GOT3 (cell line): ENCODE results near the gene TNIK.

Source experiments
- DNase-seq: peaks from one replicate; lab custom pipeline; 2025; ENCODE audit warnings: mixed read lengths; lab: John Stamatoyannopoulos, UW

The TNIK gene

DNA sequence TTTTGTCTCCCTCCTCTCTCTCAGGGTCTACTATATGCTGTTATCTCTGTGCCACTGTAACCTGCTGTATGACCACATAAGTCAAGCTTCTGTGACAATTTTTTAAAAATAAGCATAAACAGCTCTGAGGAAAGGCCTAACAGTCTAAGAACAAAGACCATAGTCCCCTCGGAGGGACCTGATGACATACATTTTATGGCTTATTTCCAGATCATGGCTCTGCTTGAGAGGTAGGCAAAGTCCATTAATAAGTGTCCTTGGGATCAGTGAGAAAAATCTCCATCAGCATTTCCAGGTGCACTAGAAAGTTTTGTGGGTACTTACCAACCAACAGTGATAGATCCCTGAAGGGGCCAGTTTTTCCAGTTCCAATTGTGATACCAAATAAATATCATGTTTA lies 123.8 kb downstream of the TNIK start:
- no peak for DNase-seq

DNA sequence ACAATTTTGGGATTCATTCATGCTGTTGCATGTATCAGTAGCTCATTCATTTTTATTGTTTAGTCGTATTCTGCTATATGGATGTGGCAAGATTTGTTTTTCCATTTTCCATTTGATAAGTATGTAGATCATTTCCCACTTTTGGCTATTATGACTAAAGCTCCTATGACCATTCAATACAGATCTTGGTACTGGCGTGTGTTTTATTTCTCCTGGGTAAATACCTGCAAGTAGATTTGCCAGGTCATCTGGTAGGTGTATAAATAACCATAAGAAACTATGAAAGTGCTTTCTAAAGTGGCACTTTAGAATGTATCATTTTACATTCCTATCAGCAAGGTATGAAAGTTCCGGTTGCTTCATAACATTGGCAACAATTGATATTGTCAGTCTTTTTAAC lies 124.6 kb downstream of the TNIK start:
- no peak for DNase-seq

GRCh38 chr3:171334465-171334811 lies 125.8 kb downstream of the TNIK start:
- DNase-seq = no peak

DNA sequence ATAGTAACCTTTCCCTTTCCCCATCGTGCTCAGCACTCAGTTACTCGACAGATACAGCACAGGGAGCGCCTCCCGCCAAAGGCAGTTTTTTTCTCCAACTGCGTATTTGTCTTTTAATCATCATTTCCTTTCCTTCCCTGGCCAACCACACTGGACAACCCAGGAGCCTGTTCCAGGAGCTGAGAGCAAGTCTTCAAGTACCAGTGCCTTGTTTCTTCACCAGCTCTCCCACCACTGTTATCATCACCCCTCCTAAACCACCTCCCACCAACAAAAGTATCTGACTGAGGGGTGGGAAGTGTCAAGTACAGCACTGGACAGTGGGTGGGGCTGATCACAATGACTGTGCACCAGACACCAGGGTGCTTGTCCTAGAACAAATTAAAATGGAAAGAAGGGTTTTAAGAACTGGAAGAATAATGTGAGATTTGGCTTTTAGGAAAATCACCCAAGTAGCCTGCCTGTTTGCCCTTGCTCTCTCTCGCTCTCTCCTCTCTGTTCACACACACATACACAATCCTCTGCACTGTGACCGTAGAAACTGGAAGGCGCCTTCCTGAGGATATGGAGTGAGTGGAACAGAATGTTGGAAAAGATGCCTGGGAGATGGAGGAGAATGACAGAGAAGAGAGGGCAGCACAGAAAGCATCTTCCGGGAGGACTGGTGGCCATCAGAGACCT lies 126.3 kb downstream of the TNIK start:
- no peak for DNase-seq

GRCh38 chr3:171330938-171331337 lies 129.3 kb downstream of the TNIK start:
- DNase-seq = no peak

DNA sequence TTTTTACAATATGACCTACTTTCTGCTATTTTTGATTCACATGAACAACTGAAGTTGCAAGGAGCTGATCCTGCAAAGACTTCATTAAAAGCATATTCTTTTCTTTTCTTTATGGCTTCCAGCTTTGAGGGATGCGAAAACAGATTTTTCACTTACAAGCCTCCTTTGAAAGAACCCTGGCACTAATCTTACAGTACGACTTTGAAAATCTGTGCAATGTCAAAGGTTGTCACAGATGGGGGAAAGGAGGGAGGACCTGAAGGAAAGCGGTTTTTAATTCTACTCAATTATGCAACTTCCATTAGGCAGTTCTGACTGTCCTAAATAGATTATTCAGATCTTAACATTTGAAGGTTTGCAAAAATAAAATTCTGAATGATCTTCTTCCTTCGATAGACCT lies 130.5 kb downstream of the TNIK start:
- no peak for DNase-seq

- DNase-seq = no peak
Observed at GRCh38 chr3:171328419-171329082, 131.7 kb downstream of the TNIK start.

GRCh38 chr3:171327441-171328174 lies 132.6 kb downstream of the TNIK start:
- no peak for DNase-seq

- DNase-seq = no peak
Observed at GRCh38 chr3:171326717-171327440, 133.3 kb downstream of the TNIK start.

DNA sequence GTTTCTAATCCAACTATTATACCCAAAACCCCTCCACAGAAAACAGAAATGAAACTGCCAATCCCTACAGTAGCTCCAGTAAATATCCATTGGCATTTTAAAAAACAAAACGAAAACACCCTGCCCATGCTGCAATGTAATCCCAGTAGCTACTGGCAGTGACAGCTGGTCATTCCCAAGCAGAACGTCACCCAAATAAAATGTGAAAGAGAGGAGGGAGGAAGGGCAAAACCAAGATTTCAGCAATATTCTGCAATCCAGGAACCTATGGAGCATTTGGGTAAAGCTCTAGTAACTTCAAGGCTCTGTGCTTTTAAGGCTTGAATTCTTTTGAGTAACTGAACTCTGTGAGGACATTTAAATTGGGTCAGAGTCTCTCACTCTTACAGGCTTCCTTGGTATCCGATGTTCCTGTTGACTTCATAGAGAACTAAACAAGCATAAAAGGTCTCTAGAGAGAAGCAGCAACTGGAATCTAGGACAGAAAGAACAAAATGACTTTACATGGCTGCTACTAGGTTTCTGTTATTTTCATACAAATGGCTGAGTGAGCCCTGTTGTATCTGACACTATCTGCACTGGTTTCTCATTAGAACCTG lies 136.2 kb downstream of the TNIK start:
- DNase-seq = no peak

DNA sequence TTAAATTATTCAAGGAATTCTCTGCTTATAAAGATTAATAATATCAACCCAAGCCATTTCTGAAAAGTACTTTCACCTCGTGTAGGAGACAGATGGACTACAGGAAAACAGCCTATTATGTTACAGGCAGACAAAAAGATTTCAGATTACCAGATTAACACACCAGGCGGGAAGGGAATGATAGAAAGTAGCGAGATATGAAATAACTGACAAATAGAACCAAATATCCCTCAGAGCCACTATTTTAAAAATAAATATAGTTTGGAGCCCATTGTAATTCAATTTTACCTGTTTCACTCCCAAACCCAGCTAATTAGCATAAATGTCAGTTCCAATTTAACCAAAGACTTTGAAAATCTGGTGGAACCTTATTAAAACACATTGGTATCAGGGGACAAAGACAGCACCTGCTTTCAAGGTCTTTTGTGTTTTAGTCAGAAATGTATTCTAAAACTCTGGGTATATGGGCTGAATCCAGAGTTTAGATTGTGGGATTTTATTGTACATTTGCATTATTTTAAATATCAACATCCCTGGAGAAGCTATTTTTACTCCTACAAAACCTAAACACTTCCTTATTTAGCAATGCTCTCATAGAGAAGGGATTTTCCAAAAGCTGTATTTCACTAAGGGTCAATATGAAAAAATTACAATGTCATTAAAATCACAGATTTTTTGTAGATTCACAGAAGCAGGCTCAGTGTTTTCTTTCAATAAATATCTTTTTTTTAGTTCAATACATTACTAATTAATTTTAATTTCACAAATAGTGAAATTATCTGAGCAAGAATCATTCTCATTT lies 138.4 kb downstream of the TNIK start:
- no peak for DNase-seq

GRCh38 chr3:171320750-171321558 lies 139.3 kb downstream of the TNIK start:
- no peak for DNase-seq

DNA sequence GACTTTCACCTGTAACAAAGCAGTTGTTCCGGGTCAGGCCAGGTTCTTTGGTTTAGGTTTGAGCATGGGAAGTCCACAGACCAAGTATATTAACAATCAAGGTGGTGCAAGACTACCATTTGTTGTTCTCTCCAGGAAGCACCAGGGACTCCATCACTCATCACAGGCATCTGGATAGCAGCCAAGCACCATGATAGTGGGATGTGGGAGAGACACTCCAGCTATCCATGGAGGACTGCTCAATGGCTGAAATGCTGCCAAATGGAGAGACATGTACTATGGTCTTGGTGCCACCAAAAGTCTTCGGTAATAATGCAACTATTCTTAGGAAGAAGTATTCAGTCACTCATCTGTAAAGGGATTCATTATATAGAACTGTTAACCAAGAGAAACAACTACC lies 143.0 kb downstream of the TNIK start:
- DNase-seq = no peak

GRCh38 chr3:171315919-171316318 lies 144.3 kb downstream of the TNIK start:
- no peak for DNase-seq

DNA sequence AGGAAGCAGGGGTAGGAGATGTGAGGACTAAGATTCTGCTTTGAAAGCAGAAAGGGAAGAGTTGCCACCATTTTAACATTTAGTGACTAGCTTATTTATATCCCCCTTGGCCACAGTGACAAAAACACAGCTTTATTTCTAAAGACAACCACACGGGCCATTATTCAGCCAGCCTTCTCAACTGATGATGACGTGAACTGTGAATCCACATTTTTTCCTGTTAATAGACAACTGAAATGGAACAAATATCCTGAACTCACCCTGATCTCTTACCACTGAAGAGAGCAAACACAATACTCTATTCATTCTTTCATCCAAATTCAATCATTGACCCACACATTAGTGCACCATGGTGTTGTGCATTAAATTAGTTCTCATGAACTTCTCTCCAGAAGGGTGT lies 145.1 kb downstream of the TNIK start:
- DNase-seq = no peak

- no peak for DNase-seq
Observed at GRCh38 chr3:171314341-171314740, 145.9 kb downstream of the TNIK start.

DNA sequence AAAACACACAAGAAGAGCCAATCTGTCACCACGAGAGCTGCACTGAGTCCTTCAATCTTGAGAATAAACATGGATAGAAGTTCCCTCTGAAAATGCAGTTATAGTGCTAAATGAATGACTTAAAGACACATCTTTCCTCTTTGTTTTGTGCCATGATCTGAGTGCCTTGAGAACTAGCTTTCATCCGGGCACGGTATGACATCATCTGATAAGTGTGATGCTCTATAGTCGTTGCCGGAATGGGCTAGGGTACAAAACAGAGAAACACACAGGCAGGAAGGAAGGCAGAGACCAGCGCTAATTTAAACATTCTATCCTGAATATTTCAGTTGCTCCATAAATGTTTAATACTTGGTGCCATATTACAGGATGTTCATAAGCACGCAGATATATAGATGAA lies 146.5 kb downstream of the TNIK start:
- no peak for DNase-seq

DNA sequence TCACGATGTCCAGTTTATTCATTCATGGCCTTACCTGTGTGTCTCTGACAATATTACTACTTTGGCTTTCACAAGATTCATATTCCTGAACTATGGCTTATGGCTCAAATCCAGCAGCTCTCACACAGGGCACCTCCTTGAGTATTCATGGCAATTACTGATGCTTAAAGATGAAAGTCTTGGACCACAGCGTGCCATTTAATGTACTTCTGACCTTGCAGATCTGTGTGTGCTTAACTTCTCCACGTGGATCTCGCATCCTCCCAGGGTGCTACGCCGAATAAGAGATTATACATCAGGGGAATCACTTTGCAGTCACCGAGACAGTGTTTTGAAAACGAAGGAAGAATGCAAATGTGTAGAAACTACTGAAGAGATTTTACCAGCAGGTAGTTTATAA lies 147.5 kb downstream of the TNIK start:
- DNase-seq = no peak

DNA sequence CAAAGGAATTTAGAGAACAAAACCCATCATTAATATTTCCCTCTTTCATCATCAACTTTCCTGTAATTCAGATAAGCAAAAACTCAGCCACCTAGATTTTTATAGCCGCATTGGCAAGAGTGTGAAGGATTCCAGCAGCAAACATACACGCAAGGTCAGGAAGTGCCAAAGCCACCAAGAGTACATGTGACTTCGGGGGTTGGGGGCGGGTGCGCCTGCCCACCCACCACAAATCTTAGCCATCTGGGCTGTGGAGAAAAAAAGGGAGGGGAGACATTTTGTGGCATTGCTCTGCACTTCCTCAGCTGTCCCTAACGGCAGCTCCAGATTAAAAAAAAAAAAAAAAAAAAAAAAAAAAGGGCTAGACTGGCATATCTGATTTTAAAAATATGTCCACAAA lies 148.4 kb downstream of the TNIK start:
- DNase-seq = no peak

- no peak for DNase-seq
Observed at GRCh38 chr3:171309906-171310359, 150.3 kb downstream of the TNIK start.
